Endometrial microvascular endothelial cells (primary cell): ENCODE measurements around the gene KRTAP10-9. TPM values are rescaled to one million over a fixed set of nuclear protein-coding genes. Genes with fewer than 3 reads are reported as not detected.
"Not testable (repeated sequence)": the region's sequence is repeated elsewhere in the genome, so short reads cannot be mapped to it uniquely, and the experiment has no call there.

Source experiments
- in situ Hi-C: cut with HindIII; loops from 2 replicates; pipeline ENCODE4 v1.10.0; 2017; ENCODE audit warnings: low sequenced_read_pairs, low pct_unique_long_range_greater_than_20kb; ENCODE audit errors: inconsistent ontology term
- total RNA-seq: library from RNA; depleted of rRNA; stranded (reverse); fragments of >200 nt; gene quantifications from one replicate; pipeline ENCODE4 v1.2.3, GENCODE V29; 2015; ENCODE audit errors: inconsistent ontology term

KRTAP10-9 gene
- total RNA-seq, 1 donor from 2014 or later, result not detected

DNA sequence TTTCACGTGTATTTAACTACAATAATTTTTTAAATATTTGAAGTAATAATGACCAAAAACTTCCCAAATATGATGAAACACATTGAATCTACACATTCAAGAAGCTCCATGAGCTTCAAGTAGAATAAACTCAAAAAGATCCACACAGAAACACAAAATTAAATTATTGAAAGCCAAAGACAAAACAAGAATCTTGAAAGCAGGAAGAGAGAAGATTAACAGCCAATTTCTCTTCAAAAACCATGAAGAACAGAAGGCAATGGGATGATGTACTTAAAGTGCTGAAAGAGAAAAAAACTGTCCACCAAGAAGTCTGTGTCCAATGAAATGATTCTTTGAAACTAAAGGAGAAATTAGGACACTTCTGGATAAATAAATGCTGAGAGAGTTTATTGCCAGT is 5.2 kb downstream of the KRTAP10-9 start:
- in situ Hi-C loops, result no loop called here

DNA sequence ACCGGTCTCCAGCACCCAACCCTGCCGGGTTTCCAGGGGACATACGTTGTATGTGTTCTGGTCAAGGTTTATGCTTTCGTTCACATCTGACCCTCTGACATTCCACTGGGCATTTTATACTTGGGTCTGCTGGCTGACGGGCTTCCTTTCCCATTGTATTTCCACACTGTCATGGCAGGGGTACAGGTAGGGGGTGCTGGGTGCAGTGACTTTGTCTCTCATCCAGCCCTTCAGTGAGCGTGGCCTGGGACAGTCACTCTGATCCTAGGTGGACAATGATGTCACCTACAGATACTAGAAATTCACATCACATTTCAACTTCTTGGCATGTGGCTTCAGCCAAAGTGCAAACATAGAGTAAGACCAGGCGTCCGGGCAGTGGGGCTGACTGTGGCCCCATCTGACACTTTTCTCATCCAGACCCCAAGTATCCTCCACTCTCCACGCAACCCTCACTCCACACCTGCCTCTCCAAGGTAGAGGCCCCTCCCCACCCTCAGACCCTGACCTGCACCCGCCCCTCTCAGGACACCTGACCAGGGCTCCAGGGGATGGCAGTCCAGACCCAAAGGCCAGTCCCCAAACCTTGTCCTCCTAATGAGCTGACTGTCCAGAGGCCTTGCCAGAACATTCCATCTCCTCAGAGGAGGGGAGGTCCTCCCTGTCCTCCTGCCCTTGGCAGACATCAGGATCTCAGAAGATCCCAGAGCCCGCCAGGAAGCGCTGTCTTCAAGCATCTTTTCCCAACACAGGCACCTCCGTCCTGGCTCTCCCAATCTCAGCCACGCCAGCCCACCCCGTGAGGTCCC is 9.5 kb downstream of the KRTAP10-9 start:
- in situ Hi-C loops, result no loop called here

DNA sequence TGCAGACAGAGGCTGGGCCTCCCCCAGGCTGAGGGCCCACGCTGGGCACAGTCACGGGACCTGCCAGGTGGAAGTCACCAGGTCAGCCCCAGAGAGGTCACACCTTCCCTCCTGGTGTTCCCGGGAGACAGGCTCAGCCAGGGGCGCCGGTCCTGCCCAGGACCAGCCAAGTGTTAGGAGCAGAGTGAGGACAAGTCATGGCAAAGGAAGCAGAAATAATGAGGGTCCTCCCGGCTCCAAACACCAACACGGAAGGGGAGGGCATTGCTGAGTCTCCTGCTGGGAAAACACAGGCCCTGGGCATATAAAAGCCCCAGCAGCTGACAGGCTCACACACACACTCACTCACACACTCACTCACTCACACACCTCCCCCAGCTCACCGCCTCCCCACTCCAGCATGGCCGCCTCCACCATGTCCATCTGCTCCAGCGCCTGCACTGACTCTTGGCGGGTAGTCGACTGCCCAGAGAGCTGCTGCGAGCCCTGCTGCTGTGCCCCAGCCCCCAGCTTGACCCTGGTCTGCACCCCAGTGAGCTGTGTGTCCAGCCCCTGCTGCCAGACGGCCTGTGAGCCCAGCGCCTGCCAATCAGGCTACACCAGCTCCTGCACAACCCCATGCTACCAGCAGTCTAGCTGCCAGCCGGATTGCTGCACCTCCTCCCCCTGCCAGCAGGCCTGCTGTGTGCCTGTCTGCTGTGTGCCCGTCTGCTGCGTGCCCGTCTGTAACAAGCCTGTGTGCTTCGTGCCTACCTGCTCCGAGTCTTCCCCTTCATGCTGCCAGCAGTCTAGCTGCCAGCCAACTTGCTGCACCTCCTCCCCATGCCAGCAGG is 10.3 kb downstream of the KRTAP10-9 start, which contains the start of gene KRTAP10-10:
TSS of gene KRTAP10-10 (plus strand) at position 339 of the 833 bp plus-strand sequence. CDS start at position 401, 62 bp downstream.
- in situ Hi-C loops, result no loop called here

DNA sequence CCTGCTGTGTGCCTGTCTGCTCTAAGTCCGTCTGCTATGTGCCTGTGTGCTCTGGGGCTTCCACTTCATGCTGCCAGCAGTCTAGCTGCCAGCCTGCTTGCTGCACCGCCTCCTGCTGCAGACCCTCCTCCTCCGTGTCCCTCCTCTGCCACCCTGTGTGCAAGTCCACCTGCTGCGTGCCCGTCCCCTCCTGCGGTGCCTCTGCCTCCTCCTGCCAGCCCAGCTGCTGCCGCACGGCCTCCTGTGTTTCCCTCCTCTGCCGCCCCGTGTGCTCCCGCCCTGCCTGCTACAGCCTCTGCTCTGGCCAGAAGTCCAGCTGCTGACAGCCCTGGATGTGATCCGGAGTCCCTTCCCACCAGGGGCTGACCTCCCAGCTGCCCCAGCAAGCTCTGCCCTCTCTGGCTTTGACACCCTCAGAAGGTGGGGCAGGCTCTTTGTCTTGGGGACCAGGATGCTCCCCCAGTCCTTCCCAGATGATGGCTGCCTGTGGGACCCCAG is 11.0 kb downstream of the KRTAP10-9 start:
- in situ Hi-C loops, result not testable (repeated sequence)

DNA sequence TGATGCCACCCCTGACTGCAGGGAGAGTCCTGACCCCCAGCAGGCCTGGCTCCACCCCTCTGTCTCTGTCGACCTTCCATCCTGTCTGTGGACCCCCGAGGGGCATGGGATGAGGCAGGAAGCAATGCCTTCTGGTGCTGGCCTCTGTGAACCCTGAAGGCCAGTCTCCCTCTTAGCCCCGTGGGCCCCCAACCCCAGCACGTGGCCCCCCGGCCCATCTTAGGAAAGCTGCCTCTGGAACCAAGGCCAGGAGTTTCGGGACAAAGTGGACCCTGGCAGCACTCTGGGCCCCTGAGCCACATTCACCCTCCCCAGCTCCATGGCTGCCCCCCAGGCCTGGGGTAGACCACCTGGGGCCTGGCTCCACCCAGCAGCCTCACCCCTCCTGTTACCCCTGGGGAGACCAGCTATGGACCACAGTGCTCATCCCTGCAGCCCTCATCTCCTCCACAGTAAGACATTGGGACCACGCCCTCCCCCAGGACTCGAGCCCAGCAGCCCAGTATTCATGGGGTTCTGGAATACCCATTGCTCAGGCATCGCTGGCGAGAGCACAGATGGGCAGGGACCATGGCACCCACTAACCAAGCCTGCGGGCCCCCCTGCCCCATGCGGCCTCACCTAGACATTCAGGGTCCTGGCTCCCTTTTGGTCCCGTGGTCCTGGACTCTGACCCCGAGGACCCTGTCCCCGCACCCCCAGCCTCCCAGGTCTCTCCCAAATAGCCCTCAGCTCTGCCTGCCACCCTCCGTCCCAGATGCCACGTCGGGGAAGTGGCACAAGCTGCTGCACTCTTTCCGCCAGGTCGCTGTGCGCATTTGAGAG is 11.8 kb downstream of the KRTAP10-9 start:
- in situ Hi-C loops, result not testable (repeated sequence)

DNA sequence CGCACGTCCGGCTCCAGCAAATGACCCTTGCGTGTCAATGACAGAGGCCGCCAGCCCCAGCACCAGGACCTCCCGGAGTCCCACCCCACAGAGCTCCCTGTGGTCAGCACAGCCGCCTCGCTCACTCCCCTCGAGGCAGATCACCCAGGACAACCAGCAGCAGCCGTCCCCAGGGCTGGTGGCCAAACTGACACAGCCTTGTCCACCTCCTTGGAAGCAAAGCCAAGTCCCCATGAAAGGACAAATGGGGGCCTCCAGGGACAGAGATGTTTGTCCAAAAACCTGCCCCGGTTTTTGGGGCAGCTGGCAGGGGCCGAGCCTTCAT is 12.4 kb downstream of the KRTAP10-9 start:
- in situ Hi-C loops, result no loop called here

DNA sequence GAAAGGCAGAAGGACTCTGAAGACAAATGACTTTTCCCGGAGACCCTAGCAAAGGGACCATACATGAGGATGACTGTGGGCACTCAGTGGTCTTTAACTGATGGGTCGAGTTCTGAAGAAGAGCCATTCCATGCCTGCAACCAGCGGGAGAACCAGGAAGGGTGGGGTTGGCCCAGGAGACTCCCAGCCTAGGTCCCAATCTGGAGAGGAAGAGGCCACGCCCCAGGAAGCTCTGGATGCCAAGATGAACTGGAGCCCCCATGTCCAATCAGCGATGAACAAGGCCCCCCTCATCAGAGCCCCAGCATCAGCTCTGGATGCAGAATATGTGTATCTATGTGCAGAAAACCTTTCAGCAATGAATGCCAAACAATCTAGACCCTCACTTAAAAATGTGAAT is 13.9 kb downstream of the KRTAP10-9 start:
- in situ Hi-C loops, result no loop called here

DNA sequence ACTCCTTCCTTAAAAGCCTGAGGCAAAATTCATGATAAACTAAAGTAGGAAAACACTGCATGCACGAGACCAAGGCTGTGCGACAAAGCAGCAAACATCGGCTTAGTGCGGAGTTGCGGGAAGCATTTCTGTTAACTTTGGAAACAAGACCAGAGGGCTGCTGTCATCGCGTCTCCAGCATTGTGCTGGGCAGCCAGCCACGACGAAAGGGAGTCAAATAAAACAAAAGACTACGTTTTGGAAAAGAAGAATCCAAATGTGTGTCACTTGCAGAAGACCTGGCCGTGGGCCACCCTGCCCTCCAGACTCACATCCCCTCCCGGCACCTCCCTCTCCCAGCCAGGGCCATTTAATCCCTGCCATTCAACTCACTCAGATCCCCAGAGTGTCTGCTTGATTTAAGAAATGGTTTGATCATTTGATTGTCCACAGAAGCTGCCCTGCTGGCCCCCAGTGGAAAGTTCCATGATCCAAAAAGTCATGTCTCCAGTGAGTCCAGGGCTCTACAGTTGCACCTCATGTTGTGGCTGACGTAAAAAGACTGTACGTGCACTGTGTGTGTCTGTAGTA is 16.9 kb downstream of the KRTAP10-9 start:
- in situ Hi-C loops, result no loop called here

DNA sequence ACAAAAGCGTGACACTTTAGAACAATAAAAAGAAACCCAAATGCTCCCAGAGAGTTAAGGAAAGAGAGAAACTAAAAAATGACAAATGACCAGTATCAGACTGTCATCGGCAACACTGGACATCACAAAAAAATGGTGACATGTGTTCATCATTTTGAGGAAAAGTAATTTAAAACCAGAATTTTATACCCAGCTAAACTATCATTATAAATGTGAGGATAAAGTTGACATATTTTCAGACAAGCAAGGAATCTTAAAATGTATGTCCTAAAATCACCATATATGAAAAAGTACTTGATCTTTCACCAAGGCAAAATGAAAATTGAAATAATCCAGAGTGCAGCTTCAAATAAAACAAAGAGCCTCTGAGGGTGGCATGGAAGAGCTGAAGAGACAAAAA is 18.0 kb downstream of the KRTAP10-9 start:
- in situ Hi-C loops, result no loop called here

DNA sequence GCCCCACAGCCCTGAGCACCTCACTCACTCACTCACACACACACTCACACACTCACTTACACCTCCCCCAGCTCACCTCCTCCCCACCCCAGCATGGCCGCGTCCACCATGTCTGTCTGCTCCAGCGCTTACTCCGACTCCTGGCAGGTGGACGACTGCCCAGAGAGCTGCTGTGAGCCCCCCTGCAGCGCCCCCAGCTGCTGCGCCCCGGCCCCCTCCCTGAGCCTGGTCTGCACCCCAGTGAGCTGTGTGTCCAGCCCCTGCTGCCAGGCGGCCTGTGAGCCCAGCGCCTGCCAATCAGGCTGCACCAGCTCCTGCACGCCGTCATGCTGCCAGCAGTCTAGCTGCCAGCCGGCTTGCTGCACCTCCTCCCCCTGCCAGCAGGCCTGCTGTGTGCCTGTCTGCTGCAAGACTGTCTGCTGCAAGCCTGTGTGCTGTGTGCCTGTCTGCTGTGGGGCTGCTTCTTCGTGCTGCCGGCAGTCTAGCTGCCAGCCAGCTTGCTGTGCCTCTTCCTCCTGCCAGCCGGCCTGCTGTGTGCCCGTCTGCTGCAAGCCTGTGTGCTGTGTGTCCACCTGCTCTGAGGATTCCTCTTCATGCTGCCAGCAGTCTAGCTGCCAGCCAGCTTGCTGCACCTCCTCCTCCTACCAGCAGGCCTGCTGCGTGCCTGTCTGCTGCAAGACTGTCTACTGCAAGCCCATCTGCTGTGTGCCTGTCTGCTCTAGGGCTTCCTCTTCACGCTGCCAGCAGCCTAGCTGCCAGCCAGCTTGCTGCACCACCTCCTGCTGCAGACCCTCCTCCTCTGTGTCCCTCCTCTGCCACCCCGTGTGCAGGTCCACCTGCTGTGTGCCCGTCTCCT is 19.7 kb downstream of the KRTAP10-9 start, which contains the start of gene KRTAP10-11:
TSS of gene KRTAP10-11 (plus strand) at position 49 of the 856 bp plus-strand sequence. CDS start at position 94, 45 bp downstream.
- in situ Hi-C loops, result not testable (repeated sequence)

DNA sequence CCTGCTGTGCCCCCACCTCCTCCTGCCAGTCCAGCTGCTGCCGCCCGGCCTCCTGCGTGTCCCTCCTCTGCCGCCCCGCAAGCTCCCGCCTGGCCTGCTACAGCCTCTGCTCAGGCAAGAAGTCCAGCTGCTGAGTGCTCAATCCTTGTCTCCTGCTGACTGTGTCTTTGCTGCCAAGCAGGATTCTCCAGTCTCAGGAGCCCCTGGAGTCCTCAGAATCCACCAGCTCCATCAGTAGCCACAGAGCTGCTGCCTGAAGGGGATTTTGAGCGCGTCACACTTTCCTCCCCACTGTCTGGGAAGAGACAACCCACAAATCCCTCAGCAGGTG is 20.3 kb downstream of the KRTAP10-9 start:
- in situ Hi-C loops, result no loop called here

DNA sequence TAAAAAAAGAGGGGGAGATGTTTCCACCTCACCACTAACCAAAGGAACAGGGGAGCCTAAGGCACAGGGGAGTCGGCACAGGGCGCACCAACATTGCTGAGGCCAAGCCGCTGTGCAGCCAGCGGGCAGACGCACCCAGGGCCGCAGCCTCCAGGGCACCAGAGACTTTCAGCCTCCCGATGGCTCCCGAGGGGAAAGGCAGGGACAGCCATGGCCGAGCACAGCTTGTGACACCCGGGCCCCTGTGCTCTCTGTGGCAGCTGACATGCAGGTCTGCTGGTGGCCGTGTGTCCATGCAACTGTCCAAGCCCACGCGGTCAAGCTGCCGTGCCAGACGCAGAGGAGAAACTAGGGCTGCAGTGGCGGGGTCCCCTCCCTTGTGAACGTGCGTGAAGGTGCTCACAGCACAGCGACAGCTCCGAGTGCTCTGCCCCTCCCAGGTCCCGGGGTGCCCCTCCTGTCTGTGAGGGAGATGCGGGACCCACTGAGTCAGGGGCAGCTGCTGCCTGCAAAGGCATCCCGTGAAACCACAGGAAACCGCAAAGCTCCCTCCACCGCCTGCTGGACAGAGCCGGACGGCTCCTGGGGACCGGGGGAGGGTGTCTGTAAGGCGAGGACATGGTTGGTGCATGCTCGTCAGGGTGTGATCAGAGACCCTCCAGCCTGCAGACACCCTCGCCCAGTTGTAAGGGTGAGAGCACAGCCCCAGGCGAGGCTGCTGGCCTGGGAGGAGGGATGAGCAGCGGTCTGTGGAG is 21.8 kb downstream of the KRTAP10-9 start:
- in situ Hi-C loops, result no loop called here

DNA sequence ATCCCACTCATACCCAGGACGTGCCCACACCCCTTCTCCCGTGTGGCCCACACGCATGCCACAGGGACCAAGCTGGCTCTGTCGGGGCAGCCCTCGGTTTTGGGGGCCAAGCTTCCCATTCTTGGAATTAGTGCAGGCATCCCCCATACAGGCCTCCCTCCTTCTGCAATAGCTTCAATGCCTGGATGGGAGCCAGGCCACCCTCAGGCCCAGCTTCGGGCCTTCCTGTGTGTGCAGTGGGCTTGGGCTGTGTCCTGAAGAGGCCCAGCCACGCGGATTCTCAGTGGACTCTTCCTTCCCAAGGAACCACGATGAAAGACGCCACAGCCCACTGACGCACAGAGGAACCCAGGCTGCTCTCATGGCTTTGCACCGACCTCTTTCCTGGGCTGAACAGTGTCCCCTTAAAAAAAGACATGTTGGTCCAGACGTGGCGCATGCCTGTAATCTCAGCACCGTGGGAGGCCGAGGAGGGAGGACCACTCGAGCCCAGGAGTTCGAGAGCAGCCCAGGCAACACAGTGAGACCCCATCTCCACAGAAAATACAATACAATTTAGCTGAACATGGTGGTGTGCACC is 22.7 kb downstream of the KRTAP10-9 start:
- in situ Hi-C loops, result no loop called here

DNA sequence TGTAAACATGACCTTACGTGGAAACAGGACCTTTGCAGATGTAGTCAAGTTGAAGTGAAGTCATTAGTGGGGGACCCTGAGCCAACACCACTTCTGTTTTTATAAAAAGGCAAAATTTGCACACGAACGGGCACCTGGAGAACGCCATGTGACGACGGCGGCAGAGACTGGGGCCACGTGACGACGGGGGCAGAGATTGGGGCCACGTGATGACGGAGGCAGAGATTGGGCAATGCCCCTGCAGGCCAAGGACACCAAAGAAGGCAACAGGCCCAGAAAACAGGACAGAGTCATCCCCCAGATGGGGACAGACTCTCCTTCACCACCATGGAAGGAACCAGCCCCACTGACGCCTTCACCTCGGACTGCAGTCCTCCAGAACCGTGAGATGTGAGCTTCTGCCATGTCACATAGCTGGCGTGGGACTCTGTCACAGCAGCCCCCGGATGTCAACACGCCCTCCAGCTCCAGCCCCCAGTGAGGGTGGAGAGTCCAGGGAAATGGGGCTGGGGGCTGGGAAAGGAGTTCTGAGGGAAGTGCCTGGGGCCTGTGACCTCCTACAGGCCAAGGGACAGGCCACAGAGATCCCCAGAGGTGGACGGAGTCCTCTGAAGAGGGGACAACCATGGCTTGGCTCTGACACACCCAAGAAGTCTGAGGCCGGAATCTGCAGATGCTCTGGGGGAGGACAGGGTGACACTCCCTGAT is 23.5 kb downstream of the KRTAP10-9 start:
- in situ Hi-C loops, result no loop called here

DNA sequence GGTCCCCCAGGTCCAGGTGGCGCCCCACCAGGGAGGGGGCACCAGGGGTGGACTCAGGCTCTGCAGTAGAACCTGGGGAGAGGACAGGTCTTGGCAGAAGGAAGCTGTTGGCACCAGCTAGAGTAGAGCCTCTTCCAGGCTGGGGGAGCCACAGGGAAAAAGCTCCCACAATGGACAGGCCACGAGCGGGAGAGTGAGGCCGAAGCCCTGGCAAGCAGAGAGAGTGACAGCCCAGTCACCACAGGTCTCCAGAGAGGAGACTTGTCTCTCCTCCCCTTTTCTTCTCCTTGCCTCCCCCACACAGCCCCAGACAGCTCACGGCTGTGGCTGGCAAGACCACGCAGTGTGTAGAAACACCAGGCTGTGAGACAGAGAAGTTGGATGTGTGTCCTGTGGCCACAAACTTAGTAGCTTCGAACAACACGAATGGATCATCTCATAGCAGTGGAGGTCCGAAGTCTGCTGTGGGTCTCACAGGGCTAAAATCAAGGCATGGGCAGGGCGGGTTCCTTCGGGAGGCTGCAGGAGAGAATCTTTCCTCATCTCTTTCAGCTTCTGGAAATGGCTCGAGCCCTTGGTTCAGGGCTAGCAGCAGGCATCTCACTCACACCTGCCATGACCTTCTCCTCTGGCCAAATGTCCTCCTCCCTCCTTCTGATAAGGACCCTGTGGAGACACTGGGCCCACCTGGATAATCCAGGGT is 24.2 kb downstream of the KRTAP10-9 start:
- in situ Hi-C loops, result no loop called here

DNA sequence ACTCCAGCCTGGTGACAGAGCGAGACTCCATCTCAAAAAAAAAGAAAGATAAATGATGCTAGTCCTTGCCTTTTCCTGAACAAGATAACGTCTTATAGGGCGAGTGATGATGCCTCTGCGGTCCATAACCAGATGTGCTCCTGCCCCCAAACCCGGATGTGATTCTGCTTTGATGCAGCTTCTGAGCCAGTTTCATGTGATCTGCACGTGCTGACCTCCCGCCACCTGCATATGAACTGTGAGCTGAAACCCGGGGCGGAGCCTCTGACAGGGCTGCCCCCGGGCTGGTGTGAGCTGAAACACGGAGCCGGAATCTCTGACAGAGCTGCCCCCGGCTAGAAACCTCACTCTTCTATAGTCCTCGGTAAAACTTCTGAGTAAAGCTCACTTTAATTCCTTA is 26.2 kb downstream of the KRTAP10-9 start:
- in situ Hi-C loops, result no loop called here
